ENCODE measurements around the gene JAM3. TPM values are rescaled to one million over a fixed set of nuclear protein-coding genes. Genes with fewer than 3 reads are reported as not detected.

JAM3 gene
- polyA plus RNA-seq, 1 of the 3 experiments (the other 2 are of a cell fraction), result 56.8 TPM

DNA sequence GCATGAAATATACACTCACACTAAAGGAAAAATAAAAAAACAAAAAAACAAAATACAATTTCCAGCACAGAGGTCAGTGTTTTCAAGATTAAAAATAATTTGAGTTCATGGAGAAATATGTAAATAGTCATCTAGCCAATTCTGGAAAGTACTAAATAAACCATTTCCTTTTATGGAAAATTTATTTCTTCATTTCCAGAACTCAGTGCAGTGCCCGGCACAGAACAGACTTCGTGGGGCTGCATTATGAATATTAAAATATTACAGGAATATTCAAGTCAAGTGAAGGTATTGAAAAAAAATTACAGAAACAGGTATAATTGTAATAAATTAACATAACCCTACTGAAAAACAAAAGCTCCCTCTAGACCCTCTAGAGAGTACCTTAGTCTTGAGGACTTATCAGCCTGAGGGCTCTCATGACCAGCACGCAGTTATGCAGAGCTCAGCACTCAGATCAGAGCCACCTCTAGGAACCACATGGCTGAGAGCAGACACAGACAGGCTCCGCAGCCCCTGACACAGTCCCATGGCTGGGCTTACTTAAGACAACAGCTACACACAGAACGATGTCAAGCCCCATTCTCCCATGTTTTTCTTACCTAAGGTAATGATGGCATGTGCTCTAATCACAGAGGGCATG, 109.3 kb downstream of the JAM3 start:
- Histone ChIP-seq H3K27ac (ENCODE audit: low read depth in 2 of 2, low read length in 1 of 2) (no peak overlapping the region), H3K27me3 (ENCODE audit: insufficient read depth) (no peaks in the 10 kb centered on the region), H3K4me1 (ENCODE audit: control insufficient read depth in 1 of 2, insufficient read depth in 2 of 2, low read depth in 1 of 2, low read length in 1 of 2) (no peaks in the 10 kb centered on the region), H3K9ac (no peak overlapping the region), H2AFZ (ENCODE audit: low read depth) (no peak overlapping the region), H3K4me3 (ENCODE audit: low read depth in 2 of 2, low read length in 1 of 2) (no peak overlapping the region), H3K9me2 (no peaks in the 10 kb centered on the region), H3K36me3 (replicated peaks in 1 of 2; ENCODE audit: control insufficient read depth in 1 of 2, insufficient read depth in 2 of 2, low read length in 1 of 2) (peaks cover 33 to 79% of the 10 kb centered on the region in 2 experiments), H3F3A (replicated peaks; ENCODE audit: insufficient read depth) (no peaks in the 10 kb centered on the region), H4K20me1 (ENCODE audit: insufficient read depth) (no peaks in the 10 kb centered on the region), H3K79me2 (ENCODE audit: insufficient read depth) (no peaks in the 10 kb centered on the region), H3K4me2 (no peak overlapping the region), H3K9me3 (no peaks in the 10 kb centered on the region)
- POLR2A ChIA-PET, result no interaction called here
- 87% methylated on average over 4 of the region's 5 CpGs for WGBS (ENCODE audit: low lambda C conversion rate)
- DNase-seq, result no peak
- no peak for TF ChIP-seq TCF12 (IDR thresholded peaks at IDR 0.05)
- TF ChIP-seq EP300 (IDR thresholded peaks at IDR 0.05; ENCODE audit: borderline replicate concordance in 1 of 2, low read depth in 1 of 2, low read length in 1 of 2), result no peak
- TF ChIP-seq, protein P1, sequence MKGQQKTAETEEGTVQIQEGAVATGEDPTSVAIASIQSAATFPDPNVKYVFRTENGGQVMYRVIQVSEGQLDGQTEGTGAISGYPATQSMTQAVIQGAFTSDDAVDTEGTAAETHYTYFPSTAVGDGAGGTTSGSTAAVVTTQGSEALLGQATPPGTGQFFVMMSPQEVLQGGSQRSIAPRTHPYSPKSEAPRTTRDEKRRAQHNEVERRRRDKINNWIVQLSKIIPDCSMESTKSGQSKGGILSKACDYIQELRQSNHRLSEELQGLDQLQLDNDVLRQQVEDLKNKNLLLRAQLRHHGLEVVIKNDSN (IDR thresholded peaks at IDR 0.05; ENCODE audit: borderline replicate concordance, low read depth), result no peak
- TF ChIP-seq, protein P2, sequence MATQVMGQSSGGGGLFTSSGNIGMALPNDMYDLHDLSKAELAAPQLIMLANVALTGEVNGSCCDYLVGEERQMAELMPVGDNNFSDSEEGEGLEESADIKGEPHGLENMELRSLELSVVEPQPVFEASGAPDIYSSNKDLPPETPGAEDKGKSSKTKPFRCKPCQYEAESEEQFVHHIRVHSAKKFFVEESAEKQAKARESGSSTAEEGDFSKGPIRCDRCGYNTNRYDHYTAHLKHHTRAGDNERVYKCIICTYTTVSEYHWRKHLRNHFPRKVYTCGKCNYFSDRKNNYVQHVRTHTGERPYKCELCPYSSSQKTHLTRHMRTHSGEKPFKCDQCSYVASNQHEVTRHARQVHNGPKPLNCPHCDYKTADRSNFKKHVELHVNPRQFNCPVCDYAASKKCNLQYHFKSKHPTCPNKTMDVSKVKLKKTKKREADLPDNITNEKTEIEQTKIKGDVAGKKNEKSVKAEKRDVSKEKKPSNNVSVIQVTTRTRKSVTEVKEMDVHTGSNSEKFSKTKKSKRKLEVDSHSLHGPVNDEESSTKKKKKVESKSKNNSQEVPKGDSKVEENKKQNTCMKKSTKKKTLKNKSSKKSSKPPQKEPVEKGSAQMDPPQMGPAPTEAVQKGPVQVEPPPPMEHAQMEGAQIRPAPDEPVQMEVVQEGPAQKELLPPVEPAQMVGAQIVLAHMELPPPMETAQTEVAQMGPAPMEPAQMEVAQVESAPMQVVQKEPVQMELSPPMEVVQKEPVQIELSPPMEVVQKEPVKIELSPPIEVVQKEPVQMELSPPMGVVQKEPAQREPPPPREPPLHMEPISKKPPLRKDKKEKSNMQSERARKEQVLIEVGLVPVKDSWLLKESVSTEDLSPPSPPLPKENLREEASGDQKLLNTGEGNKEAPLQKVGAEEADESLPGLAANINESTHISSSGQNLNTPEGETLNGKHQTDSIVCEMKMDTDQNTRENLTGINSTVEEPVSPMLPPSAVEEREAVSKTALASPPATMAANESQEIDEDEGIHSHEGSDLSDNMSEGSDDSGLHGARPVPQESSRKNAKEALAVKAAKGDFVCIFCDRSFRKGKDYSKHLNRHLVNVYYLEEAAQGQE (IDR thresholded peaks at IDR 0.05; ENCODE audit: low read depth, low read length), result no peak
- TF ChIP-seq TAF1 (IDR thresholded peaks at IDR 0.05; ENCODE audit: borderline replicate concordance, low read depth, low read length), result no peak
- TF ChIP-seq NRF1 (IDR thresholded peaks at IDR 0.05; ENCODE audit: low read depth, low read length), result no peak
- no peak for TF ChIP-seq ELF1 (IDR thresholded peaks at IDR 0.05)
- TF ChIP-seq, protein P3, sequence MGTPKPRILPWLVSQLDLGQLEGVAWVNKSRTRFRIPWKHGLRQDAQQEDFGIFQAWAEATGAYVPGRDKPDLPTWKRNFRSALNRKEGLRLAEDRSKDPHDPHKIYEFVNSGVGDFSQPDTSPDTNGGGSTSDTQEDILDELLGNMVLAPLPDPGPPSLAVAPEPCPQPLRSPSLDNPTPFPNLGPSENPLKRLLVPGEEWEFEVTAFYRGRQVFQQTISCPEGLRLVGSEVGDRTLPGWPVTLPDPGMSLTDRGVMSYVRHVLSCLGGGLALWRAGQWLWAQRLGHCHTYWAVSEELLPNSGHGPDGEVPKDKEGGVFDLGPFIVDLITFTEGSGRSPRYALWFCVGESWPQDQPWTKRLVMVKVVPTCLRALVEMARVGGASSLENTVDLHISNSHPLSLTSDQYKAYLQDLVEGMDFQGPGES (IDR thresholded peaks at IDR 0.05; ENCODE audit: low read depth, low read length), result no peak
- TF ChIP-seq RXRA (IDR thresholded peaks at IDR 0.05; ENCODE audit: borderline replicate concordance, low read depth), result no peak
- no peak for TF ChIP-seq MEF2A (IDR thresholded peaks at IDR 0.05; ENCODE audit: borderline replicate concordance, low read depth)
- no peak for TF ChIP-seq SIN3A (IDR thresholded peaks at IDR 0.05; ENCODE audit: borderline replicate concordance, low read depth, low read length)
- TF ChIP-seq, protein P4, sequence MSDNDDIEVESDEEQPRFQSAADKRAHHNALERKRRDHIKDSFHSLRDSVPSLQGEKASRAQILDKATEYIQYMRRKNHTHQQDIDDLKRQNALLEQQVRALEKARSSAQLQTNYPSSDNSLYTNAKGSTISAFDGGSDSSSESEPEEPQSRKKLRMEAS (IDR thresholded peaks at IDR 0.05; ENCODE audit: low read depth), result no peak
- TF ChIP-seq YY1 (IDR thresholded peaks at IDR 0.05; ENCODE audit: low read depth), result no peak
- no peak for TF ChIP-seq GABPA (IDR thresholded peaks at IDR 0.05; ENCODE audit: low read depth)
- no peak for TF ChIP-seq TEAD4 (IDR thresholded peaks at IDR 0.05; ENCODE audit: borderline replicate concordance, insufficient read depth)
- TF ChIP-seq, protein P5, sequence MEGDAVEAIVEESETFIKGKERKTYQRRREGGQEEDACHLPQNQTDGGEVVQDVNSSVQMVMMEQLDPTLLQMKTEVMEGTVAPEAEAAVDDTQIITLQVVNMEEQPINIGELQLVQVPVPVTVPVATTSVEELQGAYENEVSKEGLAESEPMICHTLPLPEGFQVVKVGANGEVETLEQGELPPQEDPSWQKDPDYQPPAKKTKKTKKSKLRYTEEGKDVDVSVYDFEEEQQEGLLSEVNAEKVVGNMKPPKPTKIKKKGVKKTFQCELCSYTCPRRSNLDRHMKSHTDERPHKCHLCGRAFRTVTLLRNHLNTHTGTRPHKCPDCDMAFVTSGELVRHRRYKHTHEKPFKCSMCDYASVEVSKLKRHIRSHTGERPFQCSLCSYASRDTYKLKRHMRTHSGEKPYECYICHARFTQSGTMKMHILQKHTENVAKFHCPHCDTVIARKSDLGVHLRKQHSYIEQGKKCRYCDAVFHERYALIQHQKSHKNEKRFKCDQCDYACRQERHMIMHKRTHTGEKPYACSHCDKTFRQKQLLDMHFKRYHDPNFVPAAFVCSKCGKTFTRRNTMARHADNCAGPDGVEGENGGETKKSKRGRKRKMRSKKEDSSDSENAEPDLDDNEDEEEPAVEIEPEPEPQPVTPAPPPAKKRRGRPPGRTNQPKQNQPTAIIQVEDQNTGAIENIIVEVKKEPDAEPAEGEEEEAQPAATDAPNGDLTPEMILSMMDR (IDR thresholded peaks at IDR 0.05), result no peak
- no peak for TF ChIP-seq CHD2 (IDR thresholded peaks at IDR 0.05; ENCODE audit: low read length, partially characterized antibody)
- TF ChIP-seq EZH2phosphoT487 (IDR thresholded peaks at IDR 0.05; ENCODE audit: borderline replicate concordance, low read depth), result no peak
- no peak for TF ChIP-seq FOSL2 (IDR thresholded peaks at IDR 0.05; ENCODE audit: borderline replicate concordance, low read depth)
- CTCF ChIA-PET, result no interaction called here
